GM19099 (cell line): ENCODE measurements around the gene CENPT.
A peak's percentile ranks its signal among the peaks of the same experiment; 100 is the strongest.

Experiments used
- POLR2A ChIP-seq: IDR thresholded peaks from 3 replicates; pipeline ENCODE4 v1.6.1; 2011; ENCODE audit warnings: low read depth; ENCODE audit not compliant: insufficient read length; ENCODE audit errors: extremely low read depth

The CENPT gene

DNA sequence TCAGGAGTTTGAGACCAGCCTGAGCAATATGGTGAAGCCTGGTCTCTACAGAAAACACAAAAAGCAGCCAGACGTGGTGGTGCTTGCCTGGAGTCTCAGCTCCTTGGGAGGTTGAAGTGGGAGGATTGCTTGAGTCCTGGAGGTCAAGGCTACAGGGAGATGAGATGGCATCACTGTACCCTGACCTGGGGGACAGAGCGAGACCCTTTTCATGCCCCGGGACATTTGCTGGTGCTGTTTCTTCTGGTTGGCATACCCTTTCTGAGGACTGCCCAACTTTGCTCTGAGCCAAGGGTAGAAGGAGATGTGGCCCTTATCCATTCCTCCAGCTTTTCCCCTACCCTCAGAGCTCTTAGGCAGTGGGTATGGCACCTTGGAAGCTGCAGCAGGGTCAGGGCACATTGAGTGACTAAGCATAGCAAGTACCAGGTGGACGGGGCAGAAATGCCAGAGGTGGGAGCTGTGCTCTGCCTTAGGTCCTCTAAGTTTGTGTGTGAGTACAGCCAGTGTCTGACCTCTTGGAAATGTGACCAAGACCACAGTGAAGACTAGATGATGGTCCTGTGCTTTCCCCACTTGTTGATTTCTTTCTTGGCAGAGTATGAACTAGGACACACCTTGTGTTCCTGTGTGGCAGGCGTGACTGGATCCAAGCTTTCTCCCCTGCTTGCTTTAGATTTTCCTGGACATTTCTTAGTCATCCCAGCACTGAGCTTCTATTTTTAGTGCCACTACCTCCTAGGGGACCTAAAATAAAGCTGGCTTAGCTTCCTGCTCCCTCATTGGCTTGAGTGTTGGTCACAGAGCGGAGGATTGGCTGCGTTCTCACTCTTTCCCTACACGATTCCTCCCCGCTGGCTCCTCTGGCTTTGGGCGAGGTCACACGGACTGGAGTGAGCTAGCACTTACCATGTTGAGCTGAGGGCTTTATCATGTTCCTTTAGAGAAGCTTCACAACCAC, 15.4 kb upstream of the CENPT start:
- no peak for TF ChIP-seq POLR2A

DNA sequence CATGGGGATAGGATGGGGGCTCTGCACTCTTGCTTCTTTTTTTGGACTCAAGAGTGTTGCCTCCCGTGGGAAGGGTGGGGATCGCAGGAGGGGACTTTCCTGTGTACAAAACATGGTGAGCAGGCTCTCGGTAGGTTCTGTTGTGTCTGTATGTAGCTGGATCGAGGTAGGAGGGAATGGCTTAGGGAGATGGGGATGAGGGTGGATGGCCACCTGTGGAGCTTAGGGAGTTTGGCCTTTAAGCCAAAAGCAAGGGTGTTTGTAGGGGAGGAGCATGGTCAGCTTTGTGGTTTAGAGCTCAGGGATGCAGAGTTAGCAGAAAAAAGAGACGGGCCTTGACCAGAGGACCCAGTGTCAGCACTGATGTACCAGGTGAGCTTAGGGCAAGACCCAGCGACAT, 14.4 kb upstream of the CENPT start:
- no peak for TF ChIP-seq POLR2A

DNA sequence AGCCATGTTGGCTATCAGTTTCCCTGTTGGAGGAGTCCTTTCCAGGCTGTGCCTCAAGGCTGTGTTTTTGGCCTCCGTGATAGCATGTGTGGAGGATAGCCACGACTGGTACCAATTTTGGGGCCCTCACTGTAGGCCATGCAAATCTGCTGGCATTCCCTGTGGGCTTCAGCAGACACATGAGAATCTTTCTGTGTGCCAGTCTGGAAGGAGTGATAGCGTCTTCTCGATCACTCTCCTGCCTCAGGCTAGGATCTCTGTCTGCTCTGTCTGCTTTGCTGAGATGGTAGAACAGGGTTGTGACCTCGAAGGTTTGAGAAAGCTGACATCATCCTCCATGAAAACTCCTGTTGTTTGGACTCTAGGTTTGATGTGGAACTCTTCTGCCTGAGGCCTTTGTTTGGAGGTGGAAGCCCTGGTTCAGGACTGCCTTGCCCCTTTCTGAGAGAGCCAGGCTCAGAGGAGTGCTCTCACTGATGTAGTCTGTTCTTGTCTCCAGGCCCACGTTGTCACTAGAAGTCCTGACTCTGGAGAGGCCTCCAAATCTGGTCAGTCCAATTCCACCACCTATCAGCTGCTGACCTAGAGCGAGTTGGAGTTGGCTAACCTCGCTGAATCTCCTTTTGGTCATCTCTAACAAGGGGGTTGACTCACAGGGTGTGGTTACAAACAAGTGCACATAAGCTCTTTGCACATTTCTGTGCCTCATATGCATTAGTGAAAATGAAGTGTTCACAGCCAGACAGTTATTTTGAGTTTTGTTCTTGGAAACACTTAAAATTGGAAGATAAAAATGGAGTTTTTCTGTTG, 13.3 kb upstream of the CENPT start:
- no peak for TF ChIP-seq POLR2A

DNA sequence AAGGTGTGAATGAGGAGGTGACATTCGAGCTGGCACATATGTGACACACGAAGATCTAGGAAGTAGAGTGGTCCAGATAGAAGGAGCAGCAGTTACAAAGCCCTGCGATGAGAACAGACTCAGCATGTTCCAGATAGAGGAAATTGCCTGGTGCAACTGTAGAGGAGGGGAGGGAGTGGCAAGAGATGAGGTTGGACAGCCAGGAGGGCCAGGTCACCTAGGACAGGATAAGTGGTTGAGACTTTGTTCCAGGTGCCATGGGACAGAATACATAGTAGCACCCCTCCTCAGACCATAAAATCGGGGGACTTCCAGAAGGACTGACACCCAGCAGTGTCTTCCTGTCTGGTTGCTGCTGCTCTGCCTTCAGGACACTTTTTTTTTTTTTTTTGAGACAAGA, 11.0 kb upstream of the CENPT start:
- no peak for TF ChIP-seq POLR2A

DNA sequence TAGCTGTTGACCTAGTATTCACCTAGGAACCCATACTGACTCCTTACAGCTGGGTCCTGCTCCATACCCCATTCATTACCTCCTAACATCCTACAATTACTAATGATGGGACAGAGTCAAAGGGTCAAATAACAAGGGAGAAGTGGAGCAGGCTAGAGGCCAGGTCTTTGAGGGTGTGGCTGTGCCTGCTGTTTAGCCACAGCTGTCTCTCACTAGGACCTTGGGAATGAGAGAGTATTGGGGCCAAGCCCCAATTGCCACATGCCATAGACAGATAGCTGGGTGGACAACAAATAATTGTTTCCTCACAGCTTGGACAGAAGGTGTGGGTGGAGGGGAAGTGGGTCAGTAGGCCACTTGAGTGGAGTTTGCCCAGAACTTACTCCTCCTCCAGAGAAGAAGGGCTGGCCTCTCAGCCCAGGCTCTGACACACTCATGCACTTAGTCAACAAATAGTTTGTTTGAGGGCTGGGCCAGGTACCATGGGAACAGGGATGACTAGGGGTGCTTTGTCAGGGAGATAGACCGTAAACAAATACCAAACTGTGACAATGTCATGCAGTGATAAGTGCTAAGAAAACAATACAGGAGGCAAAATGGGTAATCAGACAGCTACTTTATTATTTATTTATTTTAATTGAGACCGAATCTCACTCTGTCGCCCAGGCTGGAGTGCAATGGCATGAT, 10.2 kb upstream of the CENPT start:
- no peak for TF ChIP-seq POLR2A

DNA sequence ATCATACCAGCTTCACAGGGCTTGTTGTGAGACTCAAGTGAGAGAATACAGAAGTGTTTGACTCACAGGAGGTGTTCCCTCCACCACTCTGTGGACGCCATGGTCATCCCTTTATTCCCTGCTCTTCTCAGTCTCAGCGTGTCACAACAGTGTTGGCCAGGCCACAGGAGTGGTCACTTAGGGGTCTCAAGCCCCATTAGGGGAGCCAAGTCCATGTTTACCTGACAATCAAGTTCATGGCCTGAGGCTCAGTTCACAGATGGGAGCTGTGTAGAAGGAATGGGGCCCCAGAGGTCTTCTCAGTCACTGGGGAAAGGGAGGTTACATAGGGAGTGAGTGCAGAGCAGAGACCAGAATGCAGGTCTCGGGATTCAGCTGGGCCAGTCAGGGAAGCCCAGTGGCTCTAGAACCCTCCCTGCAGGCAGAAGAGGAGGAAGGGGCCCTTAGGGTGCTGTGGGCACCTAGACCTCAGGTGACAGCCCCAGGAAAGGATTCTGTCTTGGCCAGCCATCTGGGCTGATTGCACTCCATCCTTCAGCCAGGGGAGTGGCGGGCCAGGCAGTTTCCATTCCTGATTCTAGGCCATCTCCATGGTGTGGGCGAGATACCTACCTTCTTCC, 9.5 kb upstream of the CENPT start:
- no peak for TF ChIP-seq POLR2A

DNA sequence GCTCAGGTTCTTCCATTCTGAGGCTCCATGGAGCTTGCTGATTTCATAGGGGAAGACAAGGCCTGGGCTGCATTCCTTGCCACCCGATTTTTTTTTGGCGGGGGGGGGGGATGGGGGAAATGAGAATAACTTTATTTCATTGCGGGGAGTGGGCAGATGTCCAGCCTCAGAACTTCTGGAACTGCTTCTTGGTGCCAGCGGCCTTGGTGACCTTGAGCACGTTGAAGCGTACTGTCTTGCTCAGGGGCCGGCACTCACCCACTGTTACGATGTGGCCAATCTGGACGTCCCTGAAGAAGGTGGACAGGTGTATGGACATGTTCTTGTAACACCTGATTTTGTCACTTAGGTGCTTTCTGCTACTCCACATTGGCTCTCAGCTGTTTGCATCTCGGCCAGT, 8.3 kb upstream of the CENPT start:
- TF ChIP-seq POLR2A, result no peak

DNA sequence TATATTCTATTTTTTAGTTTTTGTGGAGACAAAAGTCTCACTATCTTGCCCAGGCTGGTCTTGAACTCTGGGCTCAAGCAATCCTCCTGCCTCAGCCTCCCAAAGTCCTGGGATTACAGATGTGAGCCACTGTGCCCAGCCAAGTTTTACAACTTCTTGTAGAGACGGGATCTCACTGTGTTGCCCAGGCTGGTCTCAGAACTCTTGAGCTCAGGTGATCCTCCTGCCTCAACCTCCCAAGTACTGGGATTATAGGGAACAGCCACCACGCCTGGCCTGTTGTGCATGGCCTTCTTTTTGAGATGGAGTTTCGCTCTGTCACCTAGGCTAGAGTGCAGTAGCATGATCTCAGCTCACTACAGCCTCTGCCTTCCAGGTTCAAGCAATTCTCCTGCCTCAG, 6.2 kb upstream of the CENPT start:
- no peak for TF ChIP-seq POLR2A

DNA sequence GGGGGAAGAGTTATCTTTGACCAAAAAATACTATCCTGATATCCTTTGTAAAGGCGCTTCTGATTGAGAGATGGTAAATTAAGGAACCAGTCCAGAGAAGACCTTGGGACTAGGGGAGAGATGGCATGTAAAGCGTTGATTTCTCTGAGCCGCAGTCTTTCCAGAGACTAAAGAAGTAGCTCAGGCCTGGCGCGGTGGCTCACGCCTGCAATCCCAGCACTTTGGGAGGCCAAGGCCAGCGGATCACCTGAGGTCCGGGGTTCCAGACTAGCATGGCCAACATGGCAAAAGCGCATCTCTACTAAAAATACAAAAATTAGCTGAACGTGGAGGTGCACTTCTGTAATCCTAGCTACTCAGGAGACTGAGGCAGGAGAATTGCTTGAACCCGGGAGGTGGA, 625 bp upstream of the CENPT start:
- TF ChIP-seq POLR2A, result no peak

DNA sequence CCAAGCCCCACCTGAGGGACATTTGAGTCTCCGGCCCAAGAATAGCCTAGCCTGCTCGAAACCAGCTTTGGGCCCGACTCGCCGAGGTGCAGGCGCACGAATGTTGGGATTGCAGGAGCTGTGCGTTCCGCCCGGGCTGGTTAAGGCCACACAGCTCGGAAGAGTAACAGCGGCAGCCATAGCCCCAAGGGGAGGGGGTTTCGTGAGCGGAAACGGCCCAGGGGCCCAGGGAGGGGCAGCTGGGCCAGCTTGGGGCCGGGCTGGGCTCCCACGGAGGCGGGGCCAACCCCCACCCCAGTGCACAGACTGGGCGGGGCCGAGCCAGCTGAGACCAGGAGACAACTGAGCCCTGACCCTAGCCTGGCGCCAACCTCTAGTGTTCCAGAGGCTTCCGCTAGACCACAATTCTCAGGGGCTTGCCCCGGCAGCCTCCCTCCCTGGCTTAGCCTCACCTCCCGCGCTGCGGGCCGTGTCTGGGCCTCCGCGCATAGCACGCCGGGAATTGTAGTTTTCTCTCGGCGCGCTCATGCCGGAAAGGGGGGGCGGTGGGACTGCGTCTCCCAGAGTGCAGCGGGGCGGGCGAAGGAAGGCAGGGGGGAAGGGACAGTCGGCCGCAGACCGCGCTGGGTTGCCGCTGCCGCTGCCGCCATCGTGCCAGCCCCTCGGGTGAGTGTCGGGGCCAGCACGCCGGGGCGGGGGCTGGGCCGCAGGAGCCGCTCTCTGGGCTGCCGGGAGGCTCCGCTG, 1.0 kb downstream of the CENPT start, which contains the start of gene NUTF2:
Gene NUTF2 (plus strand): TSS at position 614 of the 744 bp plus-strand sequence. CDS start 18,198 bp downstream, outside the sequence.
- TF ChIP-seq POLR2A, result peak; percentile 81

DNA sequence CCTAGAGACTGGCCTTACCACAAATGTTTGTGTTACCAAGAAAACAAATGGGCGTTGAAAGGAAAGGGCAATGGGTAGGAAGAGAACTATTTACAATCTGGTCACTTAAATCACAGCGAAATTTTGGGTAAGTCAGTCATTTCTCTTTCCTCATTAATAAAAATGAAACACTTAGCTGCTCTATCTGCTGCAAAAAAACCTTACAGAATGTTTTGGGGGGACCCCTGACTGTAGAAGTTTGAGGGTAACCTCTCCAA, 1.5 kb downstream of the CENPT start:
- no peak for TF ChIP-seq POLR2A

DNA sequence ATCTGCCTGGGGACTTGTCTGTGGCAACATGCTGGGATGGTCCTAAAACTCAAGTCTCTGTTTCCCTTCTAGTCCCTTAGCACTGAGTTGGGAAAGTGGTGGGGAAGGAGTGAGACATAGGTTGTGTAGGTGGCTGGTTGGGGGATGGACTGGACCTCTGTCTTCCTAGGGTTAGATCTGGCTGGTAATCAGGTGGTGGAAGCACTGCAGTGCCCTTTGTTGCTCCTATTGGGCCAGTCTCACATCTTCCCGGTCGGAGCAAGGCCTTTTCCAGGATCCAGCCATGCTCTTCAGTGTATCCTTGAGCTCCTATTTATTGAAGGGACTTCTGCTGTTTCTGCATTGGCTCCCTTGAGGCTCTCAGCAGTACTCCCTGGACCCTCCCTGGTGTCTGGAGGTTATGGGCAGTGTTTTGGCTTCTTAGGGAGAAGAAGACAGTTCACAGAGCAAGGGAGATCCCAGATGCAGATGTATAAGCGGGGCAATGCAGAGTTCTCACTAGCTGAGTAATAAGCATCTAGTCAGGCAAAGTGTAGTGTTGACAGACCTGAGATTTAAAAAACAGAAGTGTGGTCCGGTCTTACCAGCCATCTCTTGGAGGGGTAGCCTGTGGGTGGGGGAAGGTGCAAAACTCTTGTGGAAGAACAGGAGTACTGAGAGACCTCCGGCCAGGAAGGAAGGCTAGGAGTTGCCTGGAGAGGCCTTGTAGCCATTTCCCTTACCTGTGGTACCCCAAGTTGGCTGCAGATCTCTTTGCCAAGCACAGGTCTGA, 2.0 kb downstream of the CENPT start:
- no peak for TF ChIP-seq POLR2A

DNA sequence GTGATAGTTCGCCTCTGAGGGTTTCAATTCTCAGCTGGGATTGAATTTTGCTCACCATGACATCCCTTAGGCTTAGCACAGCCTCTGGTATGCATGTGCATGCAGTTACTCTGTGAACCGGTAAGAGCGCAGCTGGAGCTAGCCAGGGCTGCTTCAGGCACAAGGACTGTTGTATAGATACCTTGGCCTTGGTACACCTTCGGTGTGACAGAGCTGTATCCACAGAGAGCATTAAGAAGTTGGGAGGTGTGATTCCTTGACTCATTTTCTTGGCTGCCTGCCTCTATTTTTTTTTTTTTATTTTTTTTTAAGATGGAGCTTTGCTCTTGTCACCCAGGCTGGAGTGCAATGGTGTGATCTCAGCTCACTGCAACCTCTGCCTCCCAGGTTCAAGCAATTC, 3.0 kb downstream of the CENPT start:
- no peak for TF ChIP-seq POLR2A

DNA sequence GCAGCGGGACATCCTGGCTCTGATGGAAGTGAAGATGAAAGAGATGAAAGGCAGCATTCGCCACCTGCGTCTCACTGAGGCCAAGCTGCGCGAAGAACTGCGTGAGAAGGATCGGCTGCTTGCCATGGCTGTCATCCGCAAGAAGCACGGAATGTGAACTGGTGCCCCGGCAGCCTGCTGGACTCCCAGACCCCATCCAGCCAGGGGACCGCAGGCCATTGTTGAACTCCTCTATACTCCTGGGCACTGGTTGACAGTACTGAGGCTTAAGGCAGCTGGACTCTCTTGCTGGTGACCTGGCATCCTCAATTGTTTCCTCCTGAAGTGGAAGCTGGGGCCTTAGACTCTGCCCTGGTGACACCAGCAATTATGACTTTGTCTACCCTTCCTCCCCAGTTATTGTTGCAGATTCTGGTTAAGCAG, 4.1 kb downstream of the CENPT start:
- TF ChIP-seq POLR2A, result no peak
